ENCODE results near the gene KLRB1.

Gene KLRB1

GRCh38 chr12:9642606-9643265 is 35.0 kb upstream of the KLRB1 start:
- Histone ChIP-seq H3K9me2 (replicated peaks; ENCODE audit: insufficient read depth, low read length) (no peaks in the 10 kb centered on the region), H2AFZ (ENCODE audit: low read length) (no peak overlapping the region), H3K4me1 (ENCODE audit: low read length) (peaks cover 11% of the 10 kb centered on the region), H3K27ac (ENCODE audit: low read length) (no peak overlapping the region), H3K4me3 (ENCODE audit: low read length) (no peak overlapping the region), H3K9me3 (replicated peaks; ENCODE audit: insufficient read depth, low read length) (no peaks in the 10 kb centered on the region), H4K20me1 (ENCODE audit: insufficient read depth, low read length) (no peaks in the 10 kb centered on the region), H3F3A (ENCODE audit: insufficient read depth, low read length) (peaks cover 5% of the 10 kb centered on the region), H3K79me2 (ENCODE audit: low read length) (no peaks in the 10 kb centered on the region), H3K36me3 (replicated peaks; ENCODE audit: insufficient read depth, low read length) (no peaks in the 10 kb centered on the region), H3K27me3 (replicated peaks; ENCODE audit: insufficient read depth, low read length) (no peaks in the 10 kb centered on the region), H3K9ac (ENCODE audit: low read length) (no peak overlapping the region), H3K4me2 (ENCODE audit: low read depth, low read length) (no peak overlapping the region)
- TF ChIP-seq EZH2 (optimal IDR thresholded peaks at IDR 0.05; ENCODE audit: low read depth, low read length) (no peak), EZH2phosphoT487 (IDR thresholded peaks at IDR 0.05; ENCODE audit: low read length) (no peak), CTCF (IDR thresholded peaks at IDR 0.05; ENCODE audit: low read length) (no peak)
- DNase-seq: no peak

GRCh38 chr12:9640024-9640423 is 32.3 kb upstream of the KLRB1 start:
- H3K4me1 ChIP-seq (ENCODE audit: low read length): no peaks in the 10 kb centered on the region
- no peaks in the 10 kb centered on the region for H3F3A ChIP-seq (ENCODE audit: insufficient read depth, low read length)
- H3K27me3 ChIP-seq (replicated peaks; ENCODE audit: insufficient read depth, low read length): no peaks in the 10 kb centered on the region
- no peaks in the 10 kb centered on the region for H4K20me1 ChIP-seq (ENCODE audit: insufficient read depth, low read length)
- no peaks in the 10 kb centered on the region for H3K79me2 ChIP-seq (ENCODE audit: low read length)
- H3K9ac ChIP-seq (ENCODE audit: low read length): no peak overlapping the region
- no peaks in the 10 kb centered on the region for H3K9me2 ChIP-seq (replicated peaks; ENCODE audit: insufficient read depth, low read length)
- H3K36me3 ChIP-seq (replicated peaks; ENCODE audit: insufficient read depth, low read length): no peaks in the 10 kb centered on the region
- no peak for DNase-seq
- H3K4me3 ChIP-seq (ENCODE audit: low read length): no peak overlapping the region
- H3K27ac ChIP-seq (ENCODE audit: low read length): no peak overlapping the region
- no peak overlapping the region for H2AFZ ChIP-seq (ENCODE audit: low read length)
- TF ChIP-seq EZH2phosphoT487 (IDR thresholded peaks at IDR 0.05; ENCODE audit: low read length) (no peak), CTCF (IDR thresholded peaks at IDR 0.05; ENCODE audit: low read length) (no peak), EZH2 (optimal IDR thresholded peaks at IDR 0.05; ENCODE audit: low read depth, low read length) (no peak)
- no peaks in the 10 kb centered on the region for H3K9me3 ChIP-seq (replicated peaks; ENCODE audit: insufficient read depth, low read length)
- no peak overlapping the region for H3K4me2 ChIP-seq (ENCODE audit: low read depth, low read length)

GRCh38 chr12:9636851-9637206 is 29.1 kb upstream of the KLRB1 start:
- no peak for DNase-seq
- H3K27me3 ChIP-seq (replicated peaks; ENCODE audit: insufficient read depth, low read length): no peaks in the 10 kb centered on the region
- TF ChIP-seq CTCF (IDR thresholded peaks at IDR 0.05; ENCODE audit: low read length): peak; percentile 32
- no peak for TF ChIP-seq EZH2 (optimal IDR thresholded peaks at IDR 0.05; ENCODE audit: low read depth, low read length)
- TF ChIP-seq EZH2phosphoT487 (IDR thresholded peaks at IDR 0.05; ENCODE audit: low read length): no peak

More at GRCh38 chr12:9636851-9637206, 29.1 kb upstream of the KLRB1 start:
- Histone ChIP-seq H3K4me1 (ENCODE audit: low read length) (no peaks in the 10 kb centered on the region), H4K20me1 (ENCODE audit: insufficient read depth, low read length) (no peaks in the 10 kb centered on the region), H2AFZ (ENCODE audit: low read length) (no peak overlapping the region), H3K9me3 (replicated peaks; ENCODE audit: insufficient read depth, low read length) (no peaks in the 10 kb centered on the region), H3K36me3 (replicated peaks; ENCODE audit: insufficient read depth, low read length) (no peaks in the 10 kb centered on the region), H3F3A (ENCODE audit: insufficient read depth, low read length) (no peaks in the 10 kb centered on the region), H3K79me2 (ENCODE audit: low read length) (no peaks in the 10 kb centered on the region), H3K9ac (ENCODE audit: low read length) (no peak overlapping the region), H3K9me2 (replicated peaks; ENCODE audit: insufficient read depth, low read length) (no peaks in the 10 kb centered on the region), H3K4me2 (ENCODE audit: low read depth, low read length) (no peak overlapping the region), H3K4me3 (ENCODE audit: low read length) (no peak overlapping the region), H3K27ac (ENCODE audit: low read length) (no peak overlapping the region)

Data from MM.1S (cell line).